A549 (cell line): ENCODE results near the gene FBXO41. TPM values are rescaled to one million over a fixed set of nuclear protein-coding genes. Genes with fewer than 3 reads are reported as not detected.

ENCODE experiments used
- ATAC-seq, 2 experiments: fragments of 200-7000 bp in 1 of 2; fragments of >200 bp in 1 of 2; cut with Nextera tagmentation in 1 of 2; cut with Tn5 transposase in 1 of 2; 3 replicates each; pipeline versions ENCODE4 v1.8.0 to v1.9.1; 2018 to 2020; ENCODE audit warnings: mild to moderate bottlenecking in 1 of 2, moderate library complexity in 1 of 2
- CTCF ChIA-PET: fragments of 300-600 bp; sonication (Branson Sonifier 250); formaldehyde crosslinking; extraction: SDS; loops from one replicate; lab custom pipeline; 2021; ENCODE audit warnings: antibody characterized with exemption, inconsistent platforms; lab: Yijun Ruan, JAX
- POLR2A ChIA-PET: fragments of 350-600 bp; formaldehyde crosslinking; extraction: SDS; loops from one replicate; lab custom pipeline; 2021; ENCODE audit warnings: antibody characterized with exemption, inconsistent platforms; lab: Yijun Ruan, JAX
- DNase-seq, 2 experiments: peaks; one replicate each; pipeline versions ENCODE4 v3.0.0 to v3.0.0-alpha.2; 2011 to 2016; ENCODE audit warnings: low read depth in 1 of 2, low spot score in 1 of 2
- FAIRE-seq: peaks from 2 replicates; lab custom pipeline; 2011; peaks lifted over from hg19 to GRCh38; lab: Jason Lieb, UNC
- H3K27ac ChIP-seq, 2 experiments: fragments of >200 bp; sonication (Bioruptor Twin); formaldehyde crosslinking; 3 replicates each; pipeline ENCODE4 v1.5.1; 2016 to 2017
- H3K4me1 ChIP-seq: fragments of >200 bp; sonication (Bioruptor Twin); formaldehyde crosslinking; 3 replicates; pipeline ENCODE4 v1.6.1; 2016
- H3K4me2 ChIP-seq: fragments of >200 bp; sonication (Bioruptor Twin); formaldehyde crosslinking; 3 replicates; pipeline ENCODE4 v1.6.1; 2016
- H3K4me3 ChIP-seq: fragments of >200 bp; sonication (Bioruptor Twin); formaldehyde crosslinking; 3 replicates; pipeline ENCODE4 v1.5.1; 2016
- H3K9me3 ChIP-seq: fragments of >200 bp; sonication (Bioruptor Twin); formaldehyde crosslinking; 3 replicates; pipeline ENCODE4 v1.6.1; 2016
- BHLHE40 ChIP-seq: IDR thresholded peaks from 2 replicates; pipeline ENCODE4 v1.6.1; 2012; ENCODE audit warnings: low read depth, low read length, inconsistent platforms
- CBX2 ChIP-seq: fragments of 200-600 bp; sonication (generic); IDR thresholded peaks from 2 replicates; pipeline ENCODE4 v1.6.1; 2016; ENCODE audit warnings: low read depth, mild to moderate bottlenecking, borderline replicate concordance
- CEBPB ChIP-seq, 2 experiments: fragments of >200 bp in 1 of 2; sonication (Bioruptor Twin) in 1 of 2; formaldehyde crosslinking in 1 of 2; IDR thresholded peaks; 2 replicates each; pipeline ENCODE4 v1.6.1; 2012 to 2016
- CHD2 ChIP-seq: fragments of 150-350 bp; IDR thresholded peaks from 2 replicates; pipeline ENCODE4 v1.6.1; 2014; ENCODE audit warnings: low read length; ENCODE audit not compliant: partially characterized antibody
- EHF ChIP-seq: fragments of 250-450 bp; sonication (Bioruptor Pico); IDR thresholded peaks from 2 replicates; pipeline ENCODE4 v1.5.0; 2020; ENCODE audit warnings: mild to moderate bottlenecking
- ELK1 ChIP-seq: fragments of 150-350 bp; IDR thresholded peaks from 2 replicates; pipeline ENCODE4 v1.6.1; 2014; ENCODE audit warnings: low read depth, mild to moderate bottlenecking, low read length
- ESRRA ChIP-seq: fragments of 150-350 bp; IDR thresholded peaks from 2 replicates; pipeline ENCODE4 v1.6.1; 2014; ENCODE audit warnings: mild to moderate bottlenecking, low read length, borderline replicate concordance
- FOXS1 ChIP-seq: fragments of 250-450 bp; sonication (Bioruptor Pico); IDR thresholded peaks from 2 replicates; pipeline ENCODE4 v1.5.0; 2020; ENCODE audit warnings: mild to moderate bottlenecking, moderate library complexity
- HDAC2 ChIP-seq: fragments of 200-600 bp; sonication (generic); IDR thresholded peaks from 2 replicates; pipeline ENCODE4 v1.6.1; 2016
- HOXB5 ChIP-seq: fragments of 250-450 bp; sonication (Bioruptor Pico); IDR thresholded peaks from 2 replicates; pipeline ENCODE4 v1.5.0; 2020; ENCODE audit warnings: mild to moderate bottlenecking, moderate library complexity
- JUN ChIP-seq, 2 experiments: fragments of >200 bp; sonication (Bioruptor Twin); formaldehyde crosslinking; IDR thresholded peaks; 2 replicates in 1 of 2; 3 replicates in 1 of 2; pipeline ENCODE4 v1.6.1; 2016 to 2017
- KDM1A ChIP-seq: fragments of 200-600 bp; sonication (generic); IDR thresholded peaks from 2 replicates; pipeline ENCODE4 v1.6.1; 2016; ENCODE audit warnings: low read depth, mild to moderate bottlenecking
- MYC ChIP-seq: IDR thresholded peaks from 2 replicates; pipeline ENCODE4 v1.6.1; 2012; ENCODE audit warnings: mild to moderate bottlenecking, inconsistent platforms, low read length, improper control_type of control experiment, borderline replicate concordance
- NPAS2 ChIP-seq: fragments of 250-450 bp; sonication (Bioruptor Pico); IDR thresholded peaks from 2 replicates; pipeline ENCODE4 v1.8.0; 2022; ENCODE audit warnings: mild to moderate bottlenecking, moderate library complexity, borderline replicate concordance
- PHF8 ChIP-seq: fragments of 200-600 bp; sonication (generic); IDR thresholded peaks from 2 replicates; pipeline ENCODE4 v1.6.1; 2016; ENCODE audit warnings: low read depth, mild to moderate bottlenecking, antibody characterized with exemption, moderate library complexity, borderline replicate concordance
- POLR2A ChIP-seq: IDR thresholded peaks from 2 replicates; pipeline ENCODE4 v1.6.1; 2012; ENCODE audit warnings: mild to moderate bottlenecking, low read length
- RAD21 ChIP-seq, 2 experiments: fragments of >200 bp in 1 of 2; sonication (Bioruptor Twin) in 1 of 2; formaldehyde crosslinking in 1 of 2; IDR thresholded peaks in 1 of 2; conservative IDR thresholded peaks in 1 of 2; 2 replicates in 1 of 2; 3 replicates in 1 of 2; pipeline ENCODE4 v1.6.1; 2012 to 2018; ENCODE audit warnings: inconsistent platforms in 1 of 2
- RARB ChIP-seq: fragments of 250-450 bp; sonication (Bioruptor Pico); IDR thresholded peaks from 2 replicates; pipeline ENCODE4 v1.8.0; 2021; ENCODE audit warnings: mild to moderate bottlenecking, moderate library complexity
- RCOR1 ChIP-seq: fragments of 150-350 bp; IDR thresholded peaks from 2 replicates; pipeline ENCODE4 v1.6.1; 2014; ENCODE audit warnings: antibody characterized with exemption, low read length, low read depth
- RFX5 ChIP-seq: fragments of 450-650 bp; IDR thresholded peaks from 2 replicates; pipeline ENCODE4 v1.7.1; 2014; ENCODE audit warnings: antibody characterized with exemption, mild to moderate bottlenecking, moderate library complexity
- RNF2 ChIP-seq: fragments of 200-600 bp; sonication (generic); IDR thresholded peaks from 2 replicates; pipeline ENCODE4 v1.6.1; 2016; ENCODE audit warnings: low read depth, mild to moderate bottlenecking, antibody characterized with exemption, moderate library complexity, borderline replicate concordance
- ZFP36 ChIP-seq: fragments of 450-650 bp; IDR thresholded peaks from 2 replicates; pipeline ENCODE4 v1.6.1; 2014; ENCODE audit warnings: borderline replicate concordance; ENCODE audit not compliant: partially characterized antibody
- ZSCAN20 ChIP-seq: fragments of 250-450 bp; sonication (Bioruptor Pico); IDR thresholded peaks from 2 replicates; pipeline ENCODE4 v1.8.0; 2022; ENCODE audit warnings: mild to moderate bottlenecking, moderate library complexity
- WGBS: methylation state at CpG from one replicate; pipeline ENCODE4 v1.1.6; 2017; ENCODE audit errors: missing lambda C conversion rate; 5-methylcytosine and 5-hydroxymethylcytosine counted together
- polyA plus RNA-seq, 4 experiments: library from polyadenylated mRNA; depleted of rRNA in 3 of 4; stranded (reverse); fragments of >200 nt; fragmentation: RNase III in 1 of 4; extraction: RNeasy Plus Mini Kit Qiagen cat#74134 plus additional on column Dnase treatment in 1 of 4; gene quantifications; 2 replicates in 3 of 4; 3 replicates in 1 of 4; pipeline ENCODE4 v1.2.3, GENCODE V29; 2011 to 2017
- TF ChIP-seq, protein P1 (sequence below): IDR thresholded peaks from 2 replicates; pipeline ENCODE4 v1.6.1; 2012
- TF ChIP-seq, protein P2 (sequence below): fragments of >200 bp; sonication (Bioruptor Twin); formaldehyde crosslinking; IDR thresholded peaks from 3 replicates; pipeline ENCODE4 v1.5.1; 2016
- TF ChIP-seq, protein P3 (sequence below): IDR thresholded peaks from 2 replicates; pipeline ENCODE4 v1.6.1; 2012; ENCODE audit warnings: low read depth, borderline replicate concordance
- TF ChIP-seq, protein P4 (sequence below): fragments of 200-600 bp; sonication (generic); IDR thresholded peaks from 2 replicates; pipeline ENCODE4 v1.6.1; 2016; ENCODE audit warnings: antibody characterized with exemption, mild to moderate bottlenecking, moderate library complexity

FBXO41 gene
- polyA plus RNA-seq, 2 of the 4 experiments (the other 2 are of a cell fraction) = 3.2 to 6.4 TPM

DNA sequence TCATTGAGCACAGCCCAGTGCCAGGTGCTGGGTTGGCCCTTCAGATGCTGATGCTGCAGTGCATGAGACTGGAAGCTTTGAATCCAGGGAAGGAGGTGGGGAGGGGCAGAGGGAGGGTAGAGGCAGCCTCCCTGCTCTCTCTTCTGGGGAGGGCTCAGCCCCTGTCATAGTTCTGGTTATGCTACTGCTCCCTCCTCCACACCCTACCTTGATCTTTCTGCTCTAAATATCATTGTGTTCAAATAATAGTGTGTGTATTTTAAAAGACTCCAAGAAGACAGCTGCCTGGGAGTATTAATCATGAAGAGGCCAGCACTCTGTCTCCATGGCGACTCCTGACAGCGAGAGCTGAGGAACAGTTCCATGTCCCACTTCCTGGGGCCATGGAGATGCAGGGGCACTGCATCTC, 12.9 kb upstream of the FBXO41 start (continued):
- TF ChIP-seq MYC (no peak), ZFP36 (no peak), HDAC2 (no peak)
- TF ChIP-seq, all 56 proteins: peak for 0

- H3K4me3 ChIP-seq = no peak overlapping the region
- 2% methylated on average over 5 of the region's 5 CpGs for whole genome bisulfite sequencing
- ChIA-PET POLR2A (interaction anchor here (0.8 kb wide), 1 partner anchor 90 kb away, joined by 3 read pairs; the partner anchor contains the start of gene ALMS1), CTCF (interaction anchor here (0.7 to 1.2 kb wide), 2 partner anchors 16 to 48 kb away, joined by 3 read pairs; no protein-coding TSS in a partner anchor)
- TF ChIP-seq, protein P1, sequence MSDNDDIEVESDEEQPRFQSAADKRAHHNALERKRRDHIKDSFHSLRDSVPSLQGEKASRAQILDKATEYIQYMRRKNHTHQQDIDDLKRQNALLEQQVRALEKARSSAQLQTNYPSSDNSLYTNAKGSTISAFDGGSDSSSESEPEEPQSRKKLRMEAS = no peak
- TF ChIP-seq RAD21 (conservative IDR thresholded peaks at IDR 0.05 in 1 of 2, IDR thresholded peaks at IDR 0.05 in 1 of 2) (no peak), RCOR1 (no peak), HOXB5 (CRISPR knock-in tag) (no peak), RFX5 (no peak), EHF (CRISPR knock-in tag) (no peak), KDM1A (no peak), BHLHE40 (no peak), FOXS1 (CRISPR knock-in tag) (no peak)
- TF ChIP-seq, protein P2, sequence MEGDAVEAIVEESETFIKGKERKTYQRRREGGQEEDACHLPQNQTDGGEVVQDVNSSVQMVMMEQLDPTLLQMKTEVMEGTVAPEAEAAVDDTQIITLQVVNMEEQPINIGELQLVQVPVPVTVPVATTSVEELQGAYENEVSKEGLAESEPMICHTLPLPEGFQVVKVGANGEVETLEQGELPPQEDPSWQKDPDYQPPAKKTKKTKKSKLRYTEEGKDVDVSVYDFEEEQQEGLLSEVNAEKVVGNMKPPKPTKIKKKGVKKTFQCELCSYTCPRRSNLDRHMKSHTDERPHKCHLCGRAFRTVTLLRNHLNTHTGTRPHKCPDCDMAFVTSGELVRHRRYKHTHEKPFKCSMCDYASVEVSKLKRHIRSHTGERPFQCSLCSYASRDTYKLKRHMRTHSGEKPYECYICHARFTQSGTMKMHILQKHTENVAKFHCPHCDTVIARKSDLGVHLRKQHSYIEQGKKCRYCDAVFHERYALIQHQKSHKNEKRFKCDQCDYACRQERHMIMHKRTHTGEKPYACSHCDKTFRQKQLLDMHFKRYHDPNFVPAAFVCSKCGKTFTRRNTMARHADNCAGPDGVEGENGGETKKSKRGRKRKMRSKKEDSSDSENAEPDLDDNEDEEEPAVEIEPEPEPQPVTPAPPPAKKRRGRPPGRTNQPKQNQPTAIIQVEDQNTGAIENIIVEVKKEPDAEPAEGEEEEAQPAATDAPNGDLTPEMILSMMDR = no peak
- H3K27ac ChIP-seq = no peak overlapping the region
- peak in 1 of 2 experiments; percentile 35 for DNase-seq
- ATAC-seq = no peak
- no peak overlapping the region for H3K4me2 ChIP-seq
- no peak for FAIRE-seq
- peaks cover 5% of the 10 kb centered on the region; the same call in 2 of the 3 replicates for H3K9me3 ChIP-seq
- H3K4me1 ChIP-seq = peaks cover 18% of the 10 kb centered on the region; the same call in 2 of the 3 replicates
Measured at GRCh38 chr2:73295751-73296400, 11.6 kb upstream of the FBXO41 start.

GRCh38 chr2:73294239-73294638, 10.0 kb upstream of the FBXO41 start:
- Histone ChIP-seq H3K4me2 (peak overlapping the region; percentile 95; the same call in 2 of the 3 replicates), H3K4me3 (peak overlapping the region; percentile 58; the same call in 1 of the 3 replicates), H3K4me1 (peaks cover 18% of the 10 kb centered on the region; the same call in 2 of the 3 replicates), H3K9me3 (peaks cover 5% of the 10 kb centered on the region; the same call in 2 of the 3 replicates), H3K27ac (no peak overlapping the region)
- CTCF ChIA-PET = interaction anchor here (0.8 to 8.9 kb wide), 4 partner anchors 15 to 36 kb away, joined by 3 to 107 read pairs (median 14); no protein-coding TSS in a partner anchor
- POLR2A ChIA-PET = interaction anchor here (1.4 kb wide), 1 partner anchor 91 kb away, joined by 5 read pairs; the partner anchor contains the start of gene ALMS1
- FAIRE-seq = no peak
- no peak for ATAC-seq
- no peak for DNase-seq
- 45% methylated on average over 2 of the region's 2 CpGs for WGBS
- TF ChIP-seq CEBPB (IDR thresholded peaks at IDR 0.05) = no peak
- no peak for TF ChIP-seq ZSCAN20 (CRISPR knock-in tag)
- no peak for TF ChIP-seq ESRRA
- no peak for TF ChIP-seq JUN (IDR thresholded peaks at IDR 0.05)
- no peak for TF ChIP-seq POLR2A
- TF ChIP-seq NPAS2 (CRISPR knock-in tag) = no peak
- no peak for TF ChIP-seq CHD2
- no peak; the same call in 1 of the 2 replicates for TF ChIP-seq RNF2
- TF ChIP-seq, protein P3, sequence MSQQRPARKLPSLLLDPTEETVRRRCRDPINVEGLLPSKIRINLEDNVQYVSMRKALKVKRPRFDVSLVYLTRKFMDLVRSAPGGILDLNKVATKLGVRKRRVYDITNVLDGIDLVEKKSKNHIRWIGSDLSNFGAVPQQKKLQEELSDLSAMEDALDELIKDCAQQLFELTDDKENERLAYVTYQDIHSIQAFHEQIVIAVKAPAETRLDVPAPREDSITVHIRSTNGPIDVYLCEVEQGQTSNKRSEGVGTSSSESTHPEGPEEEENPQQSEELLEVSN = no peak
- TF ChIP-seq PHF8 = no peak
- TF ChIP-seq RARB (CRISPR knock-in tag) = no peak
- TF ChIP-seq EHF (CRISPR knock-in tag) = no peak
- TF ChIP-seq CBX2 = no peak
- TF ChIP-seq, protein P4, sequence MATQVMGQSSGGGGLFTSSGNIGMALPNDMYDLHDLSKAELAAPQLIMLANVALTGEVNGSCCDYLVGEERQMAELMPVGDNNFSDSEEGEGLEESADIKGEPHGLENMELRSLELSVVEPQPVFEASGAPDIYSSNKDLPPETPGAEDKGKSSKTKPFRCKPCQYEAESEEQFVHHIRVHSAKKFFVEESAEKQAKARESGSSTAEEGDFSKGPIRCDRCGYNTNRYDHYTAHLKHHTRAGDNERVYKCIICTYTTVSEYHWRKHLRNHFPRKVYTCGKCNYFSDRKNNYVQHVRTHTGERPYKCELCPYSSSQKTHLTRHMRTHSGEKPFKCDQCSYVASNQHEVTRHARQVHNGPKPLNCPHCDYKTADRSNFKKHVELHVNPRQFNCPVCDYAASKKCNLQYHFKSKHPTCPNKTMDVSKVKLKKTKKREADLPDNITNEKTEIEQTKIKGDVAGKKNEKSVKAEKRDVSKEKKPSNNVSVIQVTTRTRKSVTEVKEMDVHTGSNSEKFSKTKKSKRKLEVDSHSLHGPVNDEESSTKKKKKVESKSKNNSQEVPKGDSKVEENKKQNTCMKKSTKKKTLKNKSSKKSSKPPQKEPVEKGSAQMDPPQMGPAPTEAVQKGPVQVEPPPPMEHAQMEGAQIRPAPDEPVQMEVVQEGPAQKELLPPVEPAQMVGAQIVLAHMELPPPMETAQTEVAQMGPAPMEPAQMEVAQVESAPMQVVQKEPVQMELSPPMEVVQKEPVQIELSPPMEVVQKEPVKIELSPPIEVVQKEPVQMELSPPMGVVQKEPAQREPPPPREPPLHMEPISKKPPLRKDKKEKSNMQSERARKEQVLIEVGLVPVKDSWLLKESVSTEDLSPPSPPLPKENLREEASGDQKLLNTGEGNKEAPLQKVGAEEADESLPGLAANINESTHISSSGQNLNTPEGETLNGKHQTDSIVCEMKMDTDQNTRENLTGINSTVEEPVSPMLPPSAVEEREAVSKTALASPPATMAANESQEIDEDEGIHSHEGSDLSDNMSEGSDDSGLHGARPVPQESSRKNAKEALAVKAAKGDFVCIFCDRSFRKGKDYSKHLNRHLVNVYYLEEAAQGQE = no peak
- no peak for TF ChIP-seq ELK1
- TF ChIP-seq, all 56 proteins: peak for 0
